Ishikawa (cell line): ENCODE data around the gene ASPA.

ENCODE experiments used
- FOXM1 ChIP-seq: IDR thresholded peaks from 2 replicates; pipeline ENCODE4 v1.6.1; 2012; ENCODE audit warnings: low read depth, borderline replicate concordance
- TAF1 ChIP-seq: IDR thresholded peaks from 2 replicates; pipeline ENCODE4 v1.6.1; 2012; ENCODE audit warnings: low read depth, mild to moderate bottlenecking
- TF ChIP-seq, protein P1 (sequence below): IDR thresholded peaks from 2 replicates; pipeline ENCODE4 v1.6.1; 2012
- TF ChIP-seq, protein P2 (sequence below): IDR thresholded peaks from 2 replicates; pipeline ENCODE4 v1.6.1; 2012; ENCODE audit warnings: low read depth, mild to moderate bottlenecking

DNA sequence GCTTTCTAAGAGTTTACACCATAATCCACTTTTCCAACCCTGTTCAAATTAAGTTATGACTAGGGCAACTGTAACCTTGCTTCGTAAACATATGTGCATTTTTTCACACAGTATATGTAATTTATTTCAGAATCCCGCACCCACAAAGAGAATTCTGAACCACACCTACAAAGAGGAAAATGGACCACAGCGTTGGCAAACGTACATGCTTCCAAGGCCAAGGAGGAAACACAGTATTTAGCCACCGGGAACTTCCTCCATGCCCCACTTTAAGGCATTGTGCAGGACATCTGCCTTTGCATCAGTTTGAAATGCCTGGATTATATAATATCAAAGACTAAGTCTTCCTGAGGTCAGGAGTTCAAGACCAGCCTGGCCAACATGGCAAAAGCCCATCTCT, 6.3 kb upstream of the ASPA start:
- TF ChIP-seq, protein P1, sequence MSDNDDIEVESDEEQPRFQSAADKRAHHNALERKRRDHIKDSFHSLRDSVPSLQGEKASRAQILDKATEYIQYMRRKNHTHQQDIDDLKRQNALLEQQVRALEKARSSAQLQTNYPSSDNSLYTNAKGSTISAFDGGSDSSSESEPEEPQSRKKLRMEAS, result no peak
- TF ChIP-seq TAF1, result no peak
- TF ChIP-seq FOXM1, result no peak
- TF ChIP-seq, protein P2, sequence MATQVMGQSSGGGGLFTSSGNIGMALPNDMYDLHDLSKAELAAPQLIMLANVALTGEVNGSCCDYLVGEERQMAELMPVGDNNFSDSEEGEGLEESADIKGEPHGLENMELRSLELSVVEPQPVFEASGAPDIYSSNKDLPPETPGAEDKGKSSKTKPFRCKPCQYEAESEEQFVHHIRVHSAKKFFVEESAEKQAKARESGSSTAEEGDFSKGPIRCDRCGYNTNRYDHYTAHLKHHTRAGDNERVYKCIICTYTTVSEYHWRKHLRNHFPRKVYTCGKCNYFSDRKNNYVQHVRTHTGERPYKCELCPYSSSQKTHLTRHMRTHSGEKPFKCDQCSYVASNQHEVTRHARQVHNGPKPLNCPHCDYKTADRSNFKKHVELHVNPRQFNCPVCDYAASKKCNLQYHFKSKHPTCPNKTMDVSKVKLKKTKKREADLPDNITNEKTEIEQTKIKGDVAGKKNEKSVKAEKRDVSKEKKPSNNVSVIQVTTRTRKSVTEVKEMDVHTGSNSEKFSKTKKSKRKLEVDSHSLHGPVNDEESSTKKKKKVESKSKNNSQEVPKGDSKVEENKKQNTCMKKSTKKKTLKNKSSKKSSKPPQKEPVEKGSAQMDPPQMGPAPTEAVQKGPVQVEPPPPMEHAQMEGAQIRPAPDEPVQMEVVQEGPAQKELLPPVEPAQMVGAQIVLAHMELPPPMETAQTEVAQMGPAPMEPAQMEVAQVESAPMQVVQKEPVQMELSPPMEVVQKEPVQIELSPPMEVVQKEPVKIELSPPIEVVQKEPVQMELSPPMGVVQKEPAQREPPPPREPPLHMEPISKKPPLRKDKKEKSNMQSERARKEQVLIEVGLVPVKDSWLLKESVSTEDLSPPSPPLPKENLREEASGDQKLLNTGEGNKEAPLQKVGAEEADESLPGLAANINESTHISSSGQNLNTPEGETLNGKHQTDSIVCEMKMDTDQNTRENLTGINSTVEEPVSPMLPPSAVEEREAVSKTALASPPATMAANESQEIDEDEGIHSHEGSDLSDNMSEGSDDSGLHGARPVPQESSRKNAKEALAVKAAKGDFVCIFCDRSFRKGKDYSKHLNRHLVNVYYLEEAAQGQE, result no peak
